ENCODE measurements around the gene NFAT5.
"Not testable (repeated sequence)": the region's sequence is repeated elsewhere in the genome, so short reads cannot be mapped to it uniquely, and the experiment has no call there.

The NFAT5 gene

GRCh38 chr16:69725480-69726312, 159.9 kb downstream of the NFAT5 start:
- no peak for DNase-seq (ENCODE audit: low read depth, low spot score)
- peak overlapping the region; percentile 87 for H3K27ac ChIP-seq

DNA sequence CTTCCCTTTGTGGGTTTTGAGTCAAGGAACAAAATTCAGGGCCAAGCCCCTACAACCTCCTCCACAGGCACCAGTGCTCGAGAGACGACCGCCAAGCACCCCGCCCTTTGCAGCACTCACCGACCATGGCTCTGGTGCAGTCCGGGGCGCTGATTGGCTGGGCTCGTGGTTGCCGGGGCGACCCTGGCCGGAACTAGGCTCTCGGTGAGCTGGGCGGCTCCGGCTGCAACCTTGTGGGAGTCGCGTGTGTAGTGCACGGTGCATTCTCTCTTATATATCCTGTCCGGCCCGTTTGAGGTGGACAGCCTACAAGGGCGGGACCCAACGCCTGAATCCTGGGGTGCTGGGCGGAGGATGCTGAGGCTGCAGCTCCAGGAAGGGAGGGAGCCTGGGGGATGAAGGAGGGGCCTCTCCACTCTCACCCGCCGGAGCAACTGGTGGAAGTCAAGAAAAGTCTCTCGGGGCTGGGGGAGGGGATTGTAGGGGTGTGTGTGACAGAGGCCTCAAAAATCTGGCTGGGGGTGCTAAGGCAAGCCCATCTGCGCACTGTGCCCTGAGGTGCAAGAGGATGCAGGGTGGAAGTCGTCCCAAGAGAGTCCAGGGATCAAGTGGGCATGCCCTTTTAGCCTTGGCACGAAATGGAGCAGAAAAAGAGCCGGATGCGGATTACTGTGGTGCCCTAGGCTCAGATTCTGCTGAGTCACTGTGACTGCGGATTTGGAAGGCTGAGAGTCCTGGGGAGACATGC, 160.7 kb downstream of the NFAT5 start, which contains the start of gene NQO1:
NQO1 (minus strand) TSS at position 248 of the 748 bp plus-strand sequence; CDS start at position 127, 121 bp downstream.
- H3K27ac ChIP-seq, result peak within 1 kb of the TSS; percentile 87
- DNase-seq (ENCODE audit: low read depth, low spot score), result peak; percentile 75

DNA sequence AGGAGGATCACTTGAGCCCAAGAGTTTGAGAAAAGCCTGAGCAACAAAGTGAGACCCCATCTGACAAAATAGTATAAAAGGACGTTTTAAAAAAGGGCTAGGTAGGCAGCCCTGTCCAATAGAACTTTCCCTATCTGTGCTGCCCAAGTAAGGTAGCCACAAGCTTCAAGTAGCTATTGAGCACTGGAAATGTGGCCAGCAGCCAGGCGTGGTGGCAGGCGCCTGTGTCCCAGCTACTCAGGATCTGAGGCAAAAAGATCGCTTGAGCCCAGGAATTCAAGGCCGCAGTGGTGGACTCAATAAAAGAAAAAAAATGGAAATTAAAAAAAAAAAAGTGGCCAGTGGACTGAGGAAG, 162.1 kb downstream of the NFAT5 start:
- H3K27ac ChIP-seq, result peak overlapping the region; percentile 87
- DNase-seq (ENCODE audit: low read depth, low spot score), result no peak

DNA sequence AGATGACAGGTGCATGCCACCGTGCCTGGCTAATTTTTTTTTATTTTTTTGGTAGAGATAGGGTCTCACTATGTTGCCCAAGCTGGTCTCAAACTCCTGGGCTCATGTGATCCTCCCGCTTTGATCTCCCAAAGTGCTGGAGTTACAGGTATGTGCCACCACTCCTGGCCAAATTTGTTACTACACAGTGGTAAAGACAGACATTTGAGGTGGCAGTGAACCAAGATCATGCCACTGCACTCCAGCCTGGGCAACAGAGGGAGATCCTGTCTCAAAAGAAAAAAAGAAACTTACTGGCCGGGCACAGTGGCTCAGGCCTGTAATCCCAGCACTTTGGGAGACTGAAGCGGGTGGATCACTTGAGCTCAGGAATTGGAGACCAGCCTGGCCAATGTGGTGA, 163.3 kb downstream of the NFAT5 start:
- not testable (repeated sequence) for H3K27ac ChIP-seq; DNase-seq (ENCODE audit: low read depth, low spot score)

DNA sequence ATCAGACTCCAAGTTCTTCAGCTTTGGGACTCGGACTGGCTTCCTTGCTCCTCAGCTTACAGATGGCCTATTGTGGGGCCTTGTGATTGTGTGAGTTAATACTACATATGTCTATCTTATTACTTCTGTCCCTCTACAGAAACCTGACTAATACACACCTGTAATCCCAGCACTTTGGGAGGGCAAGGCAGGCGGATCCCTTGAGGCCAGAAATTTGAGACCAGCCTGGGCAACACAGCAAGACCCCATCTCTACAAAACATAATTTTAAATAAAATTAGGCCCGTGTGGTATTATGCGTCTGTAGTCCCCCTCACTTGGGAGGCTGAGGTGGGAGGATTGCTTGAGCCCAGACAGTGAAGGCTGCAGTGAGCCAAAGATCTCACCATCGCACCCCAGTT, 165.5 kb downstream of the NFAT5 start:
- not testable (repeated sequence) for DNase-seq (ENCODE audit: low read depth, low spot score); H3K27ac ChIP-seq

GRCh38 chr16:69732101-69732500, 166.3 kb downstream of the NFAT5 start:
- no peak overlapping the region for H3K27ac ChIP-seq
- no peak for DNase-seq (ENCODE audit: low read depth, low spot score)

- no peak for DNase-seq (ENCODE audit: low read depth, low spot score)
- peak overlapping the region; percentile 44 for H3K27ac ChIP-seq
Observed at GRCh38 chr16:69741519-69741918, 175.8 kb downstream of the NFAT5 start.

- peak overlapping the region; percentile 44 for H3K27ac ChIP-seq
- DNase-seq (ENCODE audit: low read depth, low spot score), result no peak
Observed at GRCh38 chr16:69741951-69742904, 176.5 kb downstream of the NFAT5 start.

DNA sequence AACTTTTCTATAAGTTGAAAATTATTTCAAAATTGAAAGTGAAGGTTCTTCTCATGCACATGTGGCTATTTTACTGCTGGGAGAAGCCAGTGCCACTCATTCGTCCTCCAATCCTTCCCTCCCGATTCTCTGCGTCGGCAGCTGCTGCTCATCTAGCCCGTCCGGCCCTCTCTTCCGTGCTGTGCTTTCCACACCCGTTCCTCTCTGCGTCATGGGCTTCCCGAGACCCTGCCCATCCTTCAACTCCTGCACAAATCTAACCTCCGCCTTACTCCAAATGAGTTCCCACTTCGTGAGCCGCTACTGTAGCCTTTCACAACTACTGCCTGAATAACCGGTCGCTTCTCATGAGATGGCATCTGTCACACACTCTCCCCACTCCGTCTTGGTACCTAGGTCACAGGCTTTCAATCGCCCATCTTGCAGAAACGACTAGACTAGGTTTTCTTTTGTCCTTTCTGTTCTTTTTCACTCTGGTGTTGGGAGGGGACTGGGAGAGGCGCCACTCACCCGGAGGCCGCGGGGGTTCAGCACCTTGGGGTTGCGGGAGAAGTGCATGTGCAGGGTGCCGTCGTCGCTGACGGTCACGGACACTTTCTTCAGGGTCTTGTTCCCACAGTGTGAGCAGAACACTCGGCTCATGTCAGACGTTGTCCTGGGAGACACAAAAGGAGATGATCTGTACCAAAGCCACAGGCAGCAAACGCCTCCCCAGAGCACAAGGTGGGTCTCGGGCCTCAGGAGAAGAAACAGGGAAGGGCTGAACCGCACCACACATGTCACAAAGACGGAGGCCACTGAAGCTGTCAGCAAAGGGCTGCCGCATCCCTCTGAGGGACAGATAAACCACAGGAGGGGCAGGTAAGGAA, 178.8 kb downstream of the NFAT5 start:
- H3K27ac ChIP-seq, result no peak overlapping the region
- DNase-seq (ENCODE audit: low read depth, low spot score), result no peak

DNA sequence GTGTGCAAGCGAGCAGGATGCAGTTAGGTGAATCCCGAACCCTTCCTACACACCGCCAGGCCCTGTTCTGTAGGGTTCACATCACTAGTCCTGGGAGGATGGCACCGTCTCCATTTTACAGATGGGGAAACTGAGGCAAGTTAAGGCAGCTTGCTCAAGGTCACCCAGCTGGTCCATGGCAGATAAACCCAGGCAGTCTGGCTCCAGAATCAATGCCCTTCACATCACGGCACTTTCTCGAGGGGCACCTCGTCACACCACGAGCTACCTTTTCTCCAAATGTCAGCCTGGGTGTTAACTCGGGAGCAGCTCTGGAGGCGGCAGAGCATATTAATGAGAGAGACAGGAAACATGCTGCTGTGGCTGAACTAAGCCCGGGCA, 179.5 kb downstream of the NFAT5 start:
- no peak for DNase-seq (ENCODE audit: low read depth, low spot score)
- no peak overlapping the region for H3K27ac ChIP-seq

DNA sequence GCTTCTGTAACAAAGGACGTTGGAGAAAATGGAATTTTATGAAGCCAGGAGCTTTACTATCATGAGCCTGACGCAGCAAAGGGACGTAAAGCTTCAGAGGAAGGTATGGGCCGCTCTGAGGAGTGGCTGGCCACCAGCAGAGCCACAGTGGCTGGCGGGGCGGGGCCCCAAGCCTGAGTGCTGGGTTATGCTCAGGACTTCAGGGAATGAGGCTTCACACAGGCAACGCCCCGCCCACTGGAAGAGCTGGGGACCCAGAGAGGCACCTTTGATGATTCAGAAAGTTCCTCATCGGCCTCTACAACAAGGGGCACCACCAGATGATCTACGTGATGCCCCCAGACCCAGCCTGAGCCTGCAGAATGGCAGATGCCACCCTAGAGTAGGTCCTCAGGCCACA, 180.2 kb downstream of the NFAT5 start:
- no peak for DNase-seq (ENCODE audit: low read depth, low spot score)
- H3K27ac ChIP-seq, result no peak overlapping the region

GRCh38 chr16:69747115-69747514, 181.3 kb downstream of the NFAT5 start:
- no peak for DNase-seq (ENCODE audit: low read depth, low spot score)

GRCh38 chr16:69748694-69749345, 183.1 kb downstream of the NFAT5 start:
- DNase-seq (ENCODE audit: low read depth, low spot score), result no peak
- no peak overlapping the region for H3K27ac ChIP-seq

More at GRCh38 chr16:69747115-69747514, 181.3 kb downstream of the NFAT5 start:
- H3K27ac ChIP-seq, result no peak overlapping the region

- peak overlapping the region; percentile 41 for H3K27ac ChIP-seq
- no peak for DNase-seq (ENCODE audit: low read depth, low spot score)
Observed at GRCh38 chr16:69754143-69754468, 188.3 kb downstream of the NFAT5 start.
